DMS 273 (cell line): ENCODE measurements around the gene SETDB1.

ENCODE experiments used
- DNase-seq: peaks from one replicate; lab custom pipeline; 2025; ENCODE audit not compliant: unreplicated experiment; lab: John Stamatoyannopoulos, UW

The SETDB1 gene

DNA sequence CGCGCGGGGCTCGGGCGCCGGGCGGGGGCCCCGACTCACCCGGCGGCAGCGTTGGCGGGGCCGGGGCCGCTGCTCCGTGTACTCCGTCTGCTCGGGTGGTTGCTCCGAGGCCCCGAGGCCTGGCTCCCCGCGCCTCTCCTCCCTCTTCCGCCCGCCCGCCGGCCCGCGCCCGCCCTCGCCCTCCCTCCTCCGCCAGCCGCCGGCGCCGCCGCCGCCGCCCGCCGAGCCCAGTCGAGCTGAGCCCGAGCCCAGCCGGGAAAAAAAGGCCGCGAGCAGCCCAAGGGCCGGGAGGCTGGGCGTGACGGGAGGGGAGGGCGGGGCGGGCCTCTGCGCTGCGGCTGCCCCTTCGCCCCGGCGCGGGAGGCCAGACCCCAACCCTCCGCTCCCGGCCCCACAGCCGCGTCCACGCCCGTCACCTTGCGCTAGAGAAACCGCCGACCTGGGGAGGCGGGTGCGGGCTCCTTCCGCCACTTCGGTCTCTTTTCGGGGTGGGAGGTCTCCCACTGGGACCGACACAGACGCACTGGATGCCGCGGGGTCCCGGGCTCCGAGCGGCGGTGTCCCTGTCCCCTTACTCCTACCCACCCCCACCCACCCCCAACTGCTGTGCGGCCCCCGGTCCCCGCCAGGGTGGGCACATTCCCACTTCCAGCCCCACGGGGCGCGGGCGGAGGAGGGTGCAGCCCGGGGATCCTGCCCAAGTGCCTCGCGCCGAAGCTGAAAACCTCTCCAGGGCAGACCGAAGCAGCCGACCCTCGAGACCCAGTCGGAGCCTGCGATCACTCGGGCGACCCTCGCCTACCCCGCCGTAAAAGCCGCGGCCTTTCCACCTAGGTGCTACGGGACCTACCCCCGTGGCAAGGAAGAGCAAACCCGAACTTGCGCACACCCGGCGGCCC, 48.7 kb downstream of the SETDB1 start, which contains the start of gene CERS2:
Gene CERS2, minus strand, starts transcription at position 256 of the 899 bp plus-strand sequence. CDS start 5,745 bp downstream, outside the sequence.
- DNase-seq = peak; percentile 100

DNA sequence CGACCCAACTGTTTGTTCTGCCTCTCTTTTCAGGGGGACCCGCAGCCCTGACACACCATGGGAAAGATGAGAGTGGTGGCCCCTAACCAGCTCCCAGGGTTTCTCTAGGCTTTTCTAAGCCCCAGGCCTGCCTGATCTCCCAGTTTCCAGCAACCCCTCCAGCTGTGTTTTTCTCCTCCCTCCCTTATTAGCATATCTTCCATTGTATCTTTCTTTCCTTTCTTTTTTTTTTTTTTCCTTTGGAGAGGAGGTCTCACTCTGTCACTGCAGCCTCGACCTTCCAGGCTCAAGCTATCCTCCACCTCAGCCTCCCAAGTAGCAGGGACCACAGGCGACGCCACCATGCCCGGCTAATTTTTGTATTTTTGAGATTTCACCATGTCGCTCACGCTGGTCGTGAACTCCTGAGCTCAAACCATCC, 50.2 kb downstream of the SETDB1 start:
- DNase-seq = no peak

DNA sequence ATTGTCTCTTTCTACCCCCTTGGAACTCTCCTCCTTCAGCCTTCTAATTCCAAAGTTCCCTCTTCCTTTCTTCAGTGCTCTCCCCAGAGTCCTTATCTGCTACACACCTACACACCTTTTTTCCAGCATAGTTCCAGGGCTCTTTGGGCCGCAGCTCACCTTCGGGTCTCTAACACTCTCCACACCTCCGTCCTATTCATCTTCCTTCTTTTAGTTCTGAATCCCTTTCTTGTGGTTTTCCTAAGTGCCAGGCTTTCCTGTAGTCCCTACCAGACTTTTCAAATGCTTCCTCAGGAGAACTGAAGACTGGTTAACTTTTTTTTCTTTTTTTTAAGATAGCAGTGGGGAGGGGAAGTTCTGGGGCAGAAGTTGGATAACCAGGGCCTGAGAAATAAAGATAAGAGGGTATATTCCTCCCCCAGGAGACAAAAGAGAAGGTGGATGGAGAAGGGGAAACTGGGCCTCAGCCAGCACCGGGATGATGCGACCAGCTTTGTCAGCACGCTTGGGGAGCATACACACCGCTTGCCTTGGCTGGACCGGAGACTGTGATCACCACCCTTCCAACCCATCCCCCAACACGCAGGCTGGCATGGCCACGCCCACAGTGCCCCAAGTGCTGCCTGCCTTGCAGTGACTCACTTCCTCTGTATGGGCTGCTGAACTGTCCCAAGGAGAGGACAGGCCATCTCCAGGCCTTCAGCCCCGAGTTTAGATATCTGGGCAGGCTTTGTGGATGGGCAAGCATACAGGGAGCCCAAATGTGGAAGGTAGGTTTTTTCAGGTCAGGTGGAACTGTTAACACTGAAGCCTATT, 50.9 kb downstream of the SETDB1 start:
- peak; percentile 96 for DNase-seq

DNA sequence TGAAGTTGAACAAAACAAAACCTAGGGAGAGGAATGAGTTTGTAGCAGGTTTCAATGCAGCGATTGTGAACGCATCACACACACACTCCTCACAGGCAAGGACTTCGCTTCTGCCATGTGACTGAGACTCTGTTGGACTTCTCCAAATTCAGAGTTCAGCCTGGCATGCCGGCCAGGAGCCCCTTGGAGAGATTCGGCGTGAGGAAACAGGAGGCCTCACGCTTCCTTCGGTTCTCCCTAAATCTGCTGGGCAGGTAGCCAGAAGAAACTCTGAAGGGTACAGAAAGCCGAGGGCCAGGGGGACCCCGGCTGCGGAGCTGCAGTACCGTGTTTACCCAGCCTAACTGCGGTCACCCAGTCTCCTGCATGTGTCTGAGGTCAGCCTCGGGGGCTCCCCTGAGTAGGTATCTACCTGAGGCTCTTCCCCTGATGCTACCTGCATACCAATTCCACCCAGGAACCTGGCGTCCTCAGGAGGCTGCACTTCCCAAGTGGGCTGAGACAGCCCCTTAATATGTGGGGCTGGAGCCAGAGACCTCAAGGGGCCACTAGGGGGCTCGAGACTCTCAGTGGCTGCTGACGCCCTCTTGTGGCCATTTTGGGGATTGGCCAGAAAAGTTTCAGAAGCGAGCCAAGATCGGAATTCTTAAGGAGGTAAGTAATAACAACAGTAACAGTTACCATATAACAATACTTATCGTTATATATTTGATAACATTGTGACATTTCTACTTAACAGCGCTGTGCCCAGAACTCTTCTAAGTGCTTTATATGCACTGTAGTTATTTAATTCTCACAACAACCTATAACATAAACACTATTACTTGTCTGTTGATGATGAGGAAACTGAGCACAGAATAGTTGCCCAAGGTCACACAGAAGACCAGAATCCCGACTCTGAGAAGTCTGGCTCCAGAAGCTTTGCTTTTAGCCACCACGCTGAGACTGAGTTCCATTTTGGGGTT, 53.2 kb downstream of the SETDB1 start:
- DNase-seq = peak; percentile 100

DNA sequence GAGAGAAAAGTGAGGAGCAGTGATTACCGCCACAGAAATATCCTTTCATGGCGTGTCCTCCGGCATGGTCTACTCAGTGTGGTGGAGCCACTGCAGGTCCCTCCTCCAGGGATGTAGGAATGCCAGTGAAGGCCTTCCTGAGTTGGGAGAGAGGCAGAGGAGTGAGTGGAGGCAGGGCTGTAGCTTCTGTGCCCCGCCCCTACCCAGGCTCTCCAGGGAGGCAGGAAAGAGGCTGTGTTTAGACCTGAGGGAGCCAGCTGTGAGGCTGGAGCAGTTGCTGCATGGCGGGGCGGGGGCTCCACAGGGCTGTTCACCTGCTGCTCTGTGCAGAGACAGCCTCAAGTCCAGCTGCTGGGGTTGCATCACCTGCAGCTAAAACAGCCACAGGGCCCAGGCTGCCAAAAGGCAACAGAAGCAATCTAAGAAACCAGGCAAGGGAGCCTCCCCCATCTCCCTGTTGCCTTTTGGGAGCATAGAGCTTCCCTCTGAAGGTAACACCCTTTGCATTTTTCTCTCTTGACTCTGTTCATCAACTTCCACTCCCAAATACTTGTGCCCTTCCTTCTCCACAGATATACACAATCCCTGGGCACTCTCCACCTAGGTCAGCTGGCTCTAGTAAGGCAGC, 55.1 kb downstream of the SETDB1 start:
- peak; percentile 100 for DNase-seq

DNA sequence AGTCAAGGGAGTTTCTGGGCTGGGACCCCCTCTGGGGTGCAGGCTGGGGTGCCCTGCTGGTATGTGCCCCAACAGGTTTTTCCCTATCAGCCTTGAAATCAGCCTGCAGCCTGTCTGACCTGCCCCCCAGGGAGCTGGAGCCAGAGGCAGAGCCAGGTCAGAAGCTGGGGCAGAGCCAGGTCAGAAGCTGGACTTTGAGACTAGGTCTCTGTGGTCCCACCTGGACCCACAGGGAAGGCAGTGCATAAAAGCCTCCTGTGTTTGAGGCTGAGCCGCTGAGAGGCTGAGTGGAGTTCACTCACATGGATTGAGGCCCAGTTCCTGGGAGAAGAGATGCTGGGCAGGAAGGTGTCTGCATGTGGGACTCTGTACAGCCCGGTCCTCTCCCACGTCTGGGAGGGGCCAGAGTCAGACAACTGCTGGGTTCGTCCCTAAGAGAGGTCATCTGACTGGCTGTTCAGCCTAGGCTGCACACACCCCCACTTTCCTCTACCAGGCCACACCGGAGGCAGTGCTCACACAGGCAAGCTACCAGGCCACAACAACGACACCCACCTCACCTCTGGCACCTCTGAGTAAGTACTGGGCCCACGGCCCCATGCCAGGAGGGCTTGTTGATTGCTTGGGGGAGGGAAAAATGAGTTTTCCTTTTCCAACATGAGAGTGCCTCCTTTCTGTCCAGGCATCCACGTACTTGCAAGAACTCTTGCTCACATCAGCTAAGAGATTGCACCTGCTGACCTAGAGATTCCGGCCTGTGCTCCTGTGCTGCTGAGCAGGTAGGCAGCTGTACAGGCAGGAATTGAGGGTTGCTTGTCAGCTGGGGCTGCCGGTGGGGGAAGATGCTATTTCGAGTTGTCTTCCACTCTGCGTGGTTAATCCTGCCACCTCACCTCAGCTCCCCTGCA, 55.9 kb downstream of the SETDB1 start, which contains the start of gene ANXA9:
Gene ANXA9, plus strand, starts transcription at position 488 of the 908 bp plus-strand sequence. CDS start 814 bp downstream, outside the sequence.
- peak; percentile 95 for DNase-seq

DNA sequence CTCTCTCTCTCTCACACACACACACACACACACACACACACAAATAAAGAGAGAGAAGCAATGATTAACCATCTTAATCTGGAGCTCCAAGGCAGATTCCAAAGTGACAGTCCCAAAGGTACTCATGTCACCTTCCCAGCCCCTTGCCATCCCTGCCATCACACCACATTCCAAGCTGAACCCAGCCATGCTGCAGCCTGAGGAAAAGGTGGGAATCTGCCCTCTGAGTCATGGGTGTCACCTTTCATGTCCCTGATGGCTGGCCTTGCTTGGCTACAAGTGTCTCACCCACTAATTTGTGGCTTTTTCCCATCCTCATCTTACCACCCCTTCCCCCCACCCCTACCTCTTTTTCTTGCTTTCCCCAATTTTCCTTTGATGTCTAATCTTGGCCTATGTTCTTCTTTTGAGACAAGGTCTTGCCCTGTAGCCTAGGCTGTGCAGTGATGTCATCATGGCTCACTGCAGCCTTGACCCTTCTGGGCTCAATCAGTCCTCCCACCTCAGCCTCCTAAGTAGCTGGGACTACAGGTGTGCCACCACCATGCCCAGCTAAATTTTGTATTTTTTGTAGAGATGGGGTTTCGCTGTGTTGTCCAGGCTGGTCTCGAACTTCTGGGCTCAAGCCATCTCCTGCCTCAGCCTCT, 59.1 kb downstream of the SETDB1 start:
- no peak for DNase-seq

DNA sequence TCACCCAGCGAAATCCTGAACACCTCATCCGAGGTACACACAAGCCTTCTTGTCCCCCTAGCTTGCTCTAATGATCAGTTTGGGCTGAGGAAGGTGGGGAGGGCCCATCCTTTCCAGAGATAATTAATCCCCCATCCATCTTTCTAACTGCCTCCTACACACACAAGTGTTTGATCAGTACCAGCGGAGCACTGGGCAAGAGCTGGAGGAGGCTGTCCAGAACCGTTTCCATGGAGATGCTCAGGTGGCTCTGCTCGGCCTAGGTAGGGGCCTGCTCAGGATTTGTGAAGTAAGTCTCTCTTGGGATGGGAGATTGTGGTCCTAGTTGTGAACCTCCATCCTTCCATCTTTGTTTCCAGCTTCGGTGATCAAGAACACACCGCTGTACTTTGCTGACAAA, 61.8 kb downstream of the SETDB1 start:
- DNase-seq = no peak

DNA sequence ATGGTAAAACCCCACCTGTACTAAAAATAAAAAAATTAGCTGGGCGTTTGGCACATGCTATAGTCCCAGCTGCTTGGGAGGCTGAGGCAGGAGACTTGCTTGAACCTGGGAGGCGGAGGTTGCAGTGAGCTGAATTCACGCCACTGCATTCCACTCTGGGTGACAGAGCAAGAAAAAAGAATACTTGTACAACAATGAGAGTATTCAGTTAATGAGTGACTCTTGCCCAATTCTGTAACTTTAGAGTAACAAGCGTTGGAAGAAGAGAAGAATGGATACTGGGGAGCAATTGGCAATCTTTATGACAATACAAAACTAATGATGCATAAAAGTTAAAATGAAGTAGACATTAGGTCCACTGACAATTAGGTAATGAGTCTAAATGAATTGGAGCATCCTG, 66.5 kb downstream of the SETDB1 start:
- DNase-seq = no peak

DNA sequence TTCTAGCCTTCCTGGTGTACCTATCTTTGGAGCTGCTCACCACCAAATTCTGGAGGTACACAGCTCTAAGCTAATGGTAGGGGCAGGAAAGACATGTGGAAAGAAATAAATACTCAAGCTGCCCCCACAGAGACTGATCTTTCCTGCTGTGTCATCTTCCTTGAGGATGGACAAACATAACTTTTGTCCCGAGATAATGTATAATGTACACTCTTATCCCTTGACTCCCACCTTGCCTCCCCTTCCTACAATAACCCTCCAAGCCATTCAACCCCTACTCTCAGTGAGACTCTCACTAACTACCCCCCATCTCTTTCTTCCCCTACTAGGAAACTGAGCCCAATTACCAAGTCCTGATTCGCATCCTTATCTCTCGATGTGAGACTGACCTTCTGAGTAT, 68.1 kb downstream of the SETDB1 start:
- no peak for DNase-seq

DNA sequence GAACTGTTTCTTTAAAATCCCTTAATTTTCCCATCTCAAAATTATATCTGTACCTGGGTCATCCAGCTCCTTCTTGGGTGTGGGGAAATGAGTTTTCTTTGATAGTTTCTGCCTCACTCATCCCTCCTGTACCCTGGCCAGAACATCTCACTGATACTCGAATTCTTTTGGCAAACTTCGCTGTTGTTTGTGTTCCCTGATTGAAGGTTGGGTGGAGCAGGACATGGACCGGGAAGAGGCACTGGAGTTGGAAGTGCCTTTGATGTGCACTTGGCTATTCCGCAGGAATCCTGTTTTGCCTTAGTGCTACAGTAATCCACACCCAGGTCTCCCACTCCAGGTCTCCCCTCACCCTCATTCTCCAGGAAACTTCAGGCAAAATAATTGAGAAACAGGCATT, 69.3 kb downstream of the SETDB1 start:
- no peak for DNase-seq

DNA sequence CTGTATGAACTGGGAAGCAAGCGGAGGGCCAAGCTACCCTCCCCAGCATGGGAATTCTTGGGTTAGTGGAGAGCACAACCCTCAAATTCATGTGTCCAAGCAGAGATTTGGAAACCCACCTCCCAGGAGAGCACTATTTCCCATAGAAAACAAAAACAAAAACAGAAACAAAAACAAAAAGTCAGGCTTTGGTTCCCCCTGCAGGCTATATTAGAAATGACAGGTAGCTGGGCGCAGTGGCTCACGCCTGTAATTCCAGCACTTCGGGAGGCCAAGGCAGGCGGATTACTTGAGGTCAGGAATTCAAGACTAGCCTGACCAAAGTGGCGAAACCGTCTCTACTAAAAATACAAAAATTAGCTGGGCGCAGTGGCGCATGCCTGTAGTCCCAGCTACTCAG, 69.7 kb downstream of the SETDB1 start:
- DNase-seq = peak; percentile 97

DNA sequence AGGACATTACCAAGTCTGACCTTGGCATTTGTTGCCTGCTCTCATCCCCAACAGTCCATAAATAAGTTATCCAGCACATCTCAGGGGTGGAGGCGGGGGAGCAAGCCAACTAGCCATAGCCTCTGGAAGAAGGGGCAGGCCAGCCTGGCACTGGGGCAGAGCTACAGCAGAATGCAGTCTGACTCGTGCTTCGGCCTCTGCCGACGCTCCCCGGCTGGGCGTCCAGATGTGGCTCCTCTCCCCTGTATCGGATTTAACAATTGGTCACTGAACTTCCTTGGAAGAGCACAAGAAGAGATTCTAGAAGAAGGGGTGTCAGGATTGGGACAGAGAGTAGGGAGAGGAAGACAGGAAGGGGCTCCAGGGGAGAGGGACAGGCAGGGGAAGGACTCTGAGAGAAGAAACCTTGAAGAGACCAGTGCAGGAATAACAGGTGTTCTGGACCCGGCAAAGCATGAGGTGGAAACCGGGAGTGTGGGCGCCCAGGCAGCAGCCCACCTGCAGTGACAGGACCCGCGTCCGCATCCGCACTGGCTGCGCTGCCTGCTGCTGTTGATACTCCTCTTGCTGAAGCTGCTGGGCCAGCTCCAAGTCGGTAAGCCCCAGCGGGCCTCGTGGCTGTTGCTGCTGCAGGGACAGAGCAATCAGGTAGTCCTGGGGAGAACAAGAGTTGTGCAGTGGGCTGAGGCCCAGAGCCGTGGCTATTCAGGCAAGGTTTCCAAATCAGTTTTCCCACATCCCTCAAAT, 71.1 kb downstream of the SETDB1 start:
- no peak for DNase-seq

DNA sequence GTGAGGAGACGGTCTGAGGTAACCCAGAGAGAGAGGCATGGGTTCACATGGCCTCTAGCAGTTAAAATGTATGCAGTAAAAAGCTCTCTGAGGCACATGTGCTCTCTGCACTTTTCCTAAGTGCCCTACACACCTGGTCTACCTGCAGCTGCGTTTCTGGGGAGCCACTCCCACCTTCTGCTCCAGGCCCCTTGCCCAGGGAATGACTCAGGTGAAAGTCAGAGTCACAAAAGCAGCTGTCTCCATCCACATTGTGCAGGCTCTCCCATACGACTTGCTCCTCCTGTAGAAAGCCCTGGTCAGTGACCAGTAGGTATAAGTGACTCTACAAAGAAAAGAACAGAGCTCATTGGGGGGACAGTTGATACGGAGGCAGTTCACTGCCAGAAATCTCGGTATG, 71.8 kb downstream of the SETDB1 start:
- DNase-seq = no peak

DNA sequence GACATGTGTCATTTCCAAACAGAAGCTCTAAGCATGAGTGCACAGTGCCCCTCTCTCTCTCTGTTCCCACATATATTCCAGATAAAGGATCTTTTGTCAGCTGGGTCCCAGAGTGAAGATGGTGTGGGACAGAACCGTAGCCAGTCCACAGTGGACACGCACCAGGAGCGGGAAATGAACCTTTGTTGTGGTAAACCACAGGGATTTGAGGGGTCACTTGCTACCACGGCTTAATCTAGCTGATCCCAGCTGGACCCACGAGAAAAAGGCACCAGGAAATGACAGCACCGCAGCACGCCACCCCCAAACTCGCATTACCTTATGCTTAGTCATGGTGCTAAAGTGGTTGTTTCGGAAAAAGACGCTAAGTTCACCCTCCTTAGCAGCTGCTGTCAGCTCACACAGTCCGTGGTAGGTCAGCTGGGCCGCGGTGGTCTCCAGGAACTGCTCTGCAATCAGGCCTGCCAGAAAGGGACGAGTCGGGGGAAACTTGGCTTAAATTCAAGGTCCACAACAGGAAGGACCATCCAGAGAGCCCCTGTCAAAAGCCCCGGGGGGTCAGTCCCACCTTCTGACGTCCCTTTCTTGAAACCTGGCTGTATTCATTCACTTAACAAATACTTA, 73.0 kb downstream of the SETDB1 start:
- no peak for DNase-seq

DNA sequence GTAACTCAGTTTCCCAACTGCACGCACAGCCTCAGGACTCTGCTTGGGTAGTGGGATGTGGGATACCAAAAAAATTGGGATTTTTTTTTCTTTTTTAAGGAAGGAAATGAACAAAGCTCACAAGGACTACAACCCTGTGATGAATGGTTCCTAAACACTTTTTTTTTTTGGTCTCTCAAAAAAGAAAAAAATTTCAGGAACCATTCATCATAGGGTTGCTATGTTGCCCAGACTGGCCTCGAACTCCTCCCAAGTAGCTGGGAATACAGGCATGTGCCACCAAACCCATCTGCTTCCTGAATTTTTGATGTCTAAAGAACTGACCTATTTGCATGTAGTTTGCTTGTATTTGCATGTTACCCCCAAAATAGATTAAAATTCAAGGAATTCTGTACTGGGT, 73.8 kb downstream of the SETDB1 start:
- DNase-seq = no peak

DNA sequence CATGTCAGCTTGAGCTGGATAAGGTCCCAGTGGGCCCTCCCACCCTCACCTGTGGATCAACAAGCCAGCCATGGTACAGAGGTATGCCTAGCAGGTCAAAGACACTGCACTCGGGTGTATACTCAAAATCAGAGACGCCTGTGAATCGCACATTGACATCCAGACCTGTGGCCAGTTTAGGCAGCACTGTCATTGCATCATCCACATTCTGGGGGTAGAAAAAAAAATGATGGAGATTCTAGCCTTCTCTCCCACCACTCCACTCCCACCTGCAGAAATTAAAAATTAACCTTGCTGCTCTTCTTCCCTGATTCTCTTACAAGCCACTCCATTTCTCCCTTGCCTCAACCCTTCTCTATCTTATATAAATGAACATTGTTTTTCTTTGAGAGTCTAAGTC, 74.2 kb downstream of the SETDB1 start:
- no peak for DNase-seq

DNA sequence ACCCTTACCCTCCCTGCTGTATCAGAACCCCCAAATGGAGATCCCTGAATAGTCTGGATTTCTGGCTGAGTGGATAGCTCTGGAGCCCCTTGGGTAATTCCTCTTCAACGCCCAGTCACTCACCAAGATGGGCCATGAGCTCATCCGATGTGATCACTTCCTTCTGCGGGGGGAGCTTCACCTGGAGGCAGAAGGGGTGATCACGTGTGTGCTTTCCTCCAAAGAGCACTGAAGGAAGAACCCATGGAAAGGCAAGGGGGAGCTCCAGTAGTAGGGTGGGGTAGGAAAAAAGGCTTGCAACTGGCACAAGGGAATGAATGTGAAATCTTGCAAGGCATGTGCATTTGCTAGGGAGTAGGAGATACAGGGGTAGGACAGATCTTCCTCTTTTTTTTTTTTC, 75.4 kb downstream of the SETDB1 start:
- DNase-seq = no peak
